Stimulated activated CD4-positive, alpha-beta T cell treated with anti-CD3 and anti-CD28 coated beads, Interleukin-2, amount 100 ng/mL, for 4 hours (primary cell): ENCODE measurements around the gene SUGCT.

Experiments
- DNase-seq: peaks from one replicate; pipeline ENCODE4 v3.0.0-alpha.2; 2020; ENCODE audit warnings: low read depth

The SUGCT gene

DNA sequence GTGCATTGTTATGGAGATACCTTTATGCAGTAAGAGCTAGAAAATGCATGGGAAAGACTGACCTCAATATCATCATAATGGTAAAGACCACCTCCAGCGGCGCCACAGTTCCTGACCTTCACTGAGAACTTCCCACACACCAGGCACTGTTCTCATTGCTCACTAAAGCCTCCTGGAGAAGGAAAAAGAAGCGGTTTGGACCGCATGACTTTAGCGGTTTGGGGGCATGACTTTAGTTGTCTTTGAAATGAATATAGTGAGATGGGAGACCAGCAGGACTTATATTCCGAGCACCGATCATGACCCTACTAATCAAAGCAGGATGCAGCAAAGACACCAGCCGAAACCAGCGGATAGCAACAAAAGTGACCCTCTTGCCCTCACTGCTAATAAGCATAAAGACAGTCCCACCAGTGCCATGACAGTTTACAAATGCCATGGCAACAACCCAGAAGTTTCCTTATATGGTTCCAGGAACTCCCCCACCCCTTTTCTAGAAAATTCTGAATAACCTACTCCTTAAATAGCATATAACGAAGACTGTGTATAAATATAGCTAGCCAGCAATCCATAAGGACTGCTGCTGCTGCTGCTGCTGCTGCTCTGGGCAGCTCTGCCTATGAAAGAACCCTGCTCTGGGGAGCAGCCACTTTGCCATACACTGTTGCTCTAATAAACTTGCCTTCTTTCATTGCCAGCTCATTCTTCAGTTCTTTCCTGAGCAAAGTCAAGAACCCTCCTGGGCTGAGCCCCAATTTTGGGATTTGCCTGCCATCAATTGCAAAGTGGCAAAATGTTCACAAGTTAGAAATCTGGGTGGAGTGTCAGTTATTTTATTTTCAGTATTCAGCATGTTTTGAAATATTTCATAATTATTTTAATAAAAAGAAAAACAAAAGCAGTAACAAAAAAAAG, 694.1 kb downstream of the SUGCT start:
- DNase-seq = no peak

DNA sequence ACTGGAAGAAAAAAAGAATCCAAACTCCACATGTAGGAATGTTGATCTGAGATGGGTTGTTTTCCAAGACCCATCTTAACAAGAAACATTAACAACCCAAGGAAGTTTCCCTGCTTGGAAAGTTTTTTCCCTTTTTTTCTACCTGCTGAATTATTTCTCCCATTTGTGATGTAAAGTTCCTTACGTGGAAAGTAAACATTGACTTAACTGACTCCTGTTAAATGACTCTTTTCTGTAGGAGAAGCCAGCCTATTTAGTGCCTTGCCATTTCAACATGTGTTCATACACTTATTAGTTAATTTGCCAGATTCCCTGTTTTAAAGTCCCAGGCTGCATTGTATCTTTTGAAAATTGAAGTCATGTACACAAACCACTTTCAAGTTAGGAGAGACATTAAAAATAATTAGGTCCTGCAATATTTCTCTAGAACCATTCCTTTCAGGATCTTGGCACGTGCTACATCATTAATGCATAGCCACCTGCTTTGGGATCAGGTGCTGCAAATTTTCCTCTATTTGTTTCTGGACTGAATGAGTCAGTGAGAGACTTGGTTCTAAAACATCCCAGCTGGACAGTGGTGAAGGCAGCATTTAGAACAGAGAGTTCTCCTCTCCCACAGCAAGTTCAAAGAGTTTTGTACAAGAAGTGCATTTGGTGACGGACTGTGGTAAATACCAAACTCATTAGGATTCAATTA, 698.5 kb downstream of the SUGCT start:
- no peak for DNase-seq

DNA sequence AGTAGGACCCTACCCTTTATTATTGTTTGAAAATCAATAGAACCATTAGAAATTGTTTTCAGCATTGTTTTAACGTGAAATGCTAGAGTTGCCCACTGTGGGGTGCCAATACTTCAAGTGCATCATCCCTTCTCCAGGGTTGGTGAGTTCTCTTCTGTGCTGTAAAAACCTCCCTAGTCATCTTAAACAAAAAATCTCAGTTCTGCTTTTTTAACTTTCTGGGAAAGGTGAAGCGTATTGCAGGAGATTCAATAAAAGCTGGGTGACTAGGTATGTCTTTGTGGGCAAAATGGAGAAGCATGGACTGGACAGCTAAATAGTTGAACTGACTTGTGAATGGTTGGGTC, 699.1 kb downstream of the SUGCT start:
- no peak for DNase-seq

DNA sequence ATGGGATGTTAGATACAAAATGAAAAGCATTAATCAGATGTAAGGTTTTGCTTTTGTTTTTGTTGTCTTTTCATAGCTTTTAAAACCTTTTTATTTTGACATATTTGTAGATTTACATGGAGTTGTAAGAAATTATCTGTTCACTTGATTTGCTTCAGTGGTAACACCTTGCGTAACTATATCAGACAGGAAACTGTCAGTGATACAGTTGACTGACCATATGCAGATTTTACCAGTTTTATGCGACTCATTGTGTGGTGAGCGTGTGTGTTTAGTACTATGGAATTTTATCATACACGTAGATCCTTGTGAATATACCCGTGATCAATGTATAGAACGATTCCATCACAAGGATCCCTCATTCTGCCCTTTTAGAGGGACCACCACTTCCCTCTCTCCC, 701.4 kb downstream of the SUGCT start:
- DNase-seq = no peak

DNA sequence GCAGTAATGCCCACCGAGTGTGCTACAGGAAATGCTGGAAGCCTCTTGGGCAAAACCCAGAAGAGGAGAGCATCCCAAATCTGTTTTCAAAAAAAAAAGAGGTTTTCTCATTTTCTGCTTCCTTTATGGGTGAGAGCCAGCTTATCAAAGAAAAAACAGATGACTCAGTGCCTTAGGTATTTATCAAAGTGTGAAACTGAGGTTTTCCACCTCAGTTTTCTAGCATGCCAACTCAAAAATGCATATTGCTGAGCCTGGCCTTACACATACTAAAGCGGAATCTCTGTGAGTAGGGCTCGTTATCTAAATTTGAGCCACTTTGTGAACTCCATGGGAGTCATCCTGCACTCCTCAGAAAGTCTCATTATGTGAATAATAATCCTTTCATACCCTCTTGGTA, 705.1 kb downstream of the SUGCT start:
- DNase-seq = no peak

DNA sequence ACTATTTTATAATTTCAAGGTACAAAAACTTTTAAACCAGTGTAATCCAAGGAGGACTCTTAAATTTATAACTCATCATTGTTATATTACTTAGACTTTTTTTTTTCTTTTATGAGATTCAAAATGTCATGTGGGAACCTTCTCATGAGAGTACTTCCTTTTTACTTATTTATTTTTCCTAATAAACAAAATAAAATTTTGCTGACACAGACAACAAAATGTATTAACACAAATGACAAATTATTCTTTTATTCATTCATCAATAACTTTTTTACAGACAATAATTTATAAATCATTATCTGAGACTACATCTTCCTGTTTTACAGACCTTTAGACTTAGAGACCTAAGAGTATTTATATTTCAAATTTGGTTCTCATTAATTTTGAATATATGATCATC, 706.2 kb downstream of the SUGCT start:
- DNase-seq = no peak

DNA sequence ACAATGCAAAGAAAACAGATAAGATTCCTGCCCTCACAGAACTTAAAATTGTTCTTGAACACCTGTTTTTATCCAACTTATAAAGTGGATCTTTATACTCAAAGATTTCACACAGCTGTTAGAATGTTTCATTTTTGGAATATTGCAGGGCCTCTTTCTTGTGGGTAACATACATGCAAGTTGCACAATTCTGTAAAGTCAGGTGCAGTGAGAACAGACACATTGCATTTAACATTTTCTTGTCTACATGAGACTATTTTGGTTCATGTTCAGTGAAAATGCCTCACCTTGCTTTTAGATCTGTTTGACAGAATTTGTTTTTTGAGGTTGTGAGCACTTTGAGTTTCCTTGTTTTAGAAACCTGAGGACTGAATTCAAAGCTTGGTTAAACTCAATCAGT, 707.8 kb downstream of the SUGCT start:
- no peak for DNase-seq

DNA sequence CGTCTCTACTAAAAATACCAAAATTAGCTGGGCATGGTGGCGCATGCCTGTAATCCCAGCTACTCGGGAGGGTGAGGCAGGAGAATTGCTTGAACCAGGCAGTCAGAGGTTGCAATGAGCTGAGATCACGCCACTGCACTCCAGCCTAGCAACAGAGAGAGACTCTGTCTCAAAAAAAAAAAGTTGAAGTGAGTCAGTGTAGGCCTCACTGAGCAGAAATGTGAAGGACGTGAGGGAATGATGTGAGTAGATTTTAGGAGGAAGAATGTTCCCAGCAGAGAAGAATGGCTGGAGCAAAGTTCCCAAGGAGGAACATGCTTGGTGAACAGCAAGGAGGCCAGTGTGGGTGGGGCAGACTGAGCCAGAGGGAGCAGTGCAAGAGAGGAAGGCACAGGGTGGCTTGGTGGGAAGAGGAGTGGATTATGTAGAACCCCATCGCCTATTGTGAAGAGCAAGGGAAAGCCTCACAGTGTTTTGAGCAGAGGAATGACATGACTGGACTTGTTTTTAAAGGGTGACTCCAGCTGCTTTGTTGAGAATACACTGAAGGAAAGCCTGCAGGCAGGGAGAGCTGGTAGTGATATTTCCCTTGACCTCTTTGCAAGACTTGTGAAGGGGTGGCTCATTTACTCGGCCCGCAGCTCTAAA, 708.7 kb downstream of the SUGCT start:
- no peak for DNase-seq

DNA sequence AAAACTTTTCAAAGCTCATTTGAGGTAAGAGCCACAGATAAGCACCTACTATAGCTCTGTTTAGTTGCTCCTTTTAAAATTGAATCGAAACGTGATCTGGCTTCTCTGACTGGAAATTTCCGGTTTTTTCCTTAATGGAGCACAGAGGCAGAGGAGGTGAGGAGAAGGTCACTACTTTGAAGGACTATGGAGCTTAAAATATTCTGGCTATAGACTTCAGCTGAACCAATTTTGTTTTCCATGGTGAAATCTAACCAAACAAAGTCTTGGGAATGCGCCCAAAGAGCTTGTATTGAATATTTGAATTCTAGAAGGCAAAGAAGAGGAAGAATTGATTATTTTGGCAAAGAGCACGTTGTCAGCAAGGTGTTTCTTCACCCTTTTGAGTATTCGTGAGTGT, 711.1 kb downstream of the SUGCT start:
- DNase-seq = no peak

DNA sequence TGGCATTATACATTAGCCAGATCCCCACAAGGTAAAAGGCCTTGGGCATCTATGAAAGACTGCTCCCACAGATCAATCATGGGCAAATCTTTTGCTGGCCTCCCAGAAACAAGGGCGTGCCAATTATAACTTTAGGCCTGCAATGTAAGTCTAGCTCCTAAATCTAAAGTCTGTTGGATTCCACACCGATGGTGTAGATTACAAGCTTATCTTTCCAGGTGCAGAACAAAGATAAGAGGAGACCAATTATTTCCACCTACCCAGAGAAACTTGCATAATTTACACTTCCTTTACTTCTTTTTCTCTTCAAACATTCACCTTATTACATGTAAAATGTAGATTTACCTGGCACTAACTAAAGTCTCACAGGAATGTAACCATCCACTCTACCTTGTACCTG, 713.1 kb downstream of the SUGCT start:
- DNase-seq = no peak

DNA sequence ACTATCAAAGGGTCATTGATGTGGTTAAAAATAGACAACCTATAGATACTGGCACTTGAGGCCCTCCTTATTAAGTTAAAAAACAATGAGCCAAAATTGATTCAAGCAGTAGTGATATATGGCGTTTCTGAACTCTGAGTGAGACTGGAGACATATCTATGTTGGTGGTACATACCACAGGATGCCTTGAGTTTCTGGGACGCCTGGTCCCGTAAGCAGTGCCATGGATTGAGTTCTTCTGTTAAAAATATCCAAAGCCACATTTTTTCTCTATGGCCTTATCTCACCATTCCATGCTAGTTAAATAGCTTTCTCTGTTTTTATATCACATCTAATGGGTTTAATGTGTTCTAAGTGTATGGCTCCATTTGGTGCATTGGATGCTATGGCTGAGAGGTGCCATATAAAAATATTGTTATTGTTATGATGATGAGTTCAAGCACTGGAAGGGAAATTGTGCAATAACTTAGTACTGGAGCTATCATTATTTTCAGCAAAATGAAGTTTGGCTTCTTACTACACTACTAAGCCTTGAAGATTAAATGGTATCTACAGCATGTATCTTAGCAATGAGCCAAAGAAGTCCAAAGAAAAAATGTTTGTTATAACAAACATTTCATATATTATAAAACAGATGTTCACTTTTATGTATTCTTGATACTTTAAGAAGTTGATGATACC, 713.9 kb downstream of the SUGCT start:
- DNase-seq = no peak

DNA sequence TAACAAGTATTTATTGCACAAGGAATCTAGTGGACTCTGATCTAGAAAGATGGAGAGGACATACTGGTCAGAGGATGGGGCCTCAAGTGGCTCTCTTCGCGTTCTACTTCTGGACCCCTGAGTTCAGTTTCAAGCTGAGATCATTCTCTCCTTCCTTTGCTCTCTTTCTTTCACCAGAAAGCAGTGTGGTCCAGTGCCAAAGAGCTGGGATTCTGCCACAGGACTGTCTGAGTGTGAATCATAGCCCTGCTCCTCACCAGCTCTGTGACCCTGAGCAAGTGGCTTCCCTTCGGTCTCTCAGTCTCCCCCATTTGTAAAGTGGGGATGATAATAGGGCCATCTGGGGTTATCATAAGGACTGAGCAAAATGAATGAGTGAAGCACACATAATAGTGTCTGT, 715.2 kb downstream of the SUGCT start:
- no peak for DNase-seq

DNA sequence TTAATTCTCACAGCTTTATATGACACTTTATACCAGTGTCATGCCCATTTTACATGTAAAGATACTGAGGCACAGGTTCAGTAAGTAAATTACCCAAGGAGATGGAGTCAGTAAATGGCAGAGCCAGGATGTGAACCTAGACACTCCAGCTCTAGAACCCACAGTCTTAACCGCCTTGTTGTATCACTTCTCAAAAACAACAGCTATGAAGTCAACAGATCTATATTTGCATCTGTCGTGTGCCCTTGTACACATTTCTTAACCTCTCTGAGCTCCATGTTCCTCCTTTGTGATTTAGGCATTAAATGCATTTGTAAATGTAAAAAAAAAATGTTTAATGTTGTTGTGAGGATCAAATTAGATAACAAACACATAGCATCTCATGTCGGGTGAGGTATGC, 716.2 kb downstream of the SUGCT start:
- DNase-seq = no peak

DNA sequence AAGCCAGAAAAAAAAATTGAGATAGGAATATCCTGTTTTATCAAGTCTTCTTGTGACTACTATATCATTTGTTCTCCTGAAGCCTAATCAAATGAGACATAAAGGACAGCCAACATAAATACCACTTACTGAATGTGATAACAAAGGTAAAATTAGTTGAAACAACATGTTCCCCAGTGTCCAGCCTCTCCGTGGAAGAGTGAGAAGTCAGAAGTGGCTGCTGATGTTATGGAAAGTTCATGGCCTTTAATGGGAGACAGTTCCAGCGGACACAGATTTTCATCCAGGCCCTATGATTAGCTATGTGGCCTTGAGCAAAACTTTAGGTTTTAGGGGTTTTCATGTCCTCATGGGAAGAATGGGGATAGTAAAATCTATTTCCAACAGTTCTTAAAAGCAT, 724.3 kb downstream of the SUGCT start:
- DNase-seq = no peak

DNA sequence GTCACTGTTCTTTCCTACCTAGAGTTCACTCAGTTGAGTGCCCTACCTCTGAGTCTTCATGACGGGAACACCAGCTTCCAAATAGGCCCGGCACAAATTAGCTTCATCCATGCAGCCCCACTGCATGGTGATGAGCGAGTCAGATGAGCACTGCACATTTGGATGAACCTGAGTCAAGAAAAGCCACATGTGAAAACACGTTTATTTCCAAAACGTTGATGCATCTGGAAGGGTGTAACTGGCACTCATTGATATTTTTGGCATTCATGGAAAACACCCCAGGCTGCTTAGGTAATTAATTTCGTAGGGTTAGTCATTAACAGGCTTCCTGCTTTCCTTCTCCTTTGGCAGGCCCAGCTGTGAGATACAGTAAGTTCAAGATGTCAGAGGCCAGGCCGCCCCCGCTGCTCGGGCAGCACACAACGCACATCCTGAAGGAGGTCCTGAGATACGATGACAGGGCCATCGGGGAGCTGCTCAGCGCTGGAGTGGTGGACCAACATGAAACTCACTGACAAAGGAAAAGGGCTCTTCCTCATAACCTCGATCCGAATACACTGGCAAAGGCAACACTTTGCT, 725.2 kb downstream of the SUGCT start:
- no peak for DNase-seq

DNA sequence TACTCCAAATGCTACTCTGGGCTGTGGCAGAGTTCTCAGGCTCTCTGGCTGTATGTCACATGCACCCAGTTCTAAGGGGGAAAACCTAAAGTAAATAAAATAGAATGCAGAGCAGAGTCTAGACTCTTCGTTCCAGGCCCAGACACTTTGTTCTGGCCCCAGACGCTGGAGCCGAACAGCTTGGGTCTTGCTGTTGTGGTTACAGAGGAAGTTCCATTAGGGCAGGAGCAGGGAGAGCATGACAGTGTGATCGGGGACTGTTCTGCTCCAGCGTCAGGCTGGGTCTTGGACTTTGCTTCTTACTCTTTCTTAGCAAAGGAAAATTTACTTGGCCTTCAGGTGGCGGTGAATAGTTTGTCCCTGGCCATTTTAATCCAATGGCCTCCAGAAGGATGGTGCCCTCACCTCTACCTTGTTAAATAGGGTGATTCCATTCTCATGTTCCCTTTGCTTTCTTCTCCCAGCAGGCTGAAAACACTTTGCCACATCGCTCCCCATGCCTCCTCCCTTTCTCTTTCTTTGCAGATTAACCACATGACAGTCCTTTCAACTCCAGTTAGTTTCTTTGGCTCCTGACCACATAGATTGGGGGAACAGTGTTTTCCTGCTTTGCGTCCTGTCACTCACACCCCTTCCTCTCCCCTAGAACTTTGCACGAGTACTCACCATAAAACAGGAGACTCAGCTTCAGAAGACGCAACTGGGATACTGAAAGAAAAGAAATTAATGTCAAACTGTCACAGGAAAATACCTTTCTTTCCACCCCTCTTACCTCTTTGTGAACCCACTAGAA, 730.8 kb downstream of the SUGCT start:
- DNase-seq = no peak

DNA sequence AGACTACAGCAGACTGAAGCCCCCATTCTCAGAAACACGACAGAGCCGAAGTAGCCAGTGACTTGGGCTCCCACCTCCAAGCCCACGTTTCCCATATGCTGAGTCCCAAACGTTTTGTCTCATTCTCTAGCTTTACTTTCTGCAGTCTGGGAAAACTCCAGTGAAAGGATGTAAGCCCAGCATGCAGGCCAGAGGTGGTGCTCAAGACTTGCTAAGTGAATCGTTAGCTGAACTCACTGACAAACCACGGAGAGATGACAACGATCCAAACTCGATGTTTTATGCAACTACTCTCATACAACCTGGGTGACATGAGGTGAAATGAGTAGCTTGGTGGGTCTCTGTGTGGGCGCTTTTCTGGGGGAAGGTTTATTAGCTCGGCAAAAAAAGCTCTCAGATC, 731.8 kb downstream of the SUGCT start:
- no peak for DNase-seq

DNA sequence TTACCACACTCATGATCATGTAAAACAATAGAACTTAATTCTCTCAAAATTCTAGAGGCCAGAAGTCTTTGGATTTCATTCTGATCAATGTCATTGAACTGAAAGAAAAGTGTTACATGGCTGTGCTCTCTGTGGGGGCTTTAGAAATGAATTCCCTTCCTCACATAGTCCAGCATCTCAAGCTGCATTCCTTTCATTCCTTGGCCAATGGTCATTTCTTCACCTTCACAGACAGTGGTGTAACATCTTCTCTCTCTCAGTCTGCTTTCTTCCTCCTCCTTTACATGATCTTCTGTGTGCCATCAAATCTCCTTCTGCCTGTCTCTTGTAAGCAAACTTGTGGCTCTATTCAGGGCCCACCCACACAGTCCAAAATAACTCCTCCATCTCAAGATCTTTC, 735.3 kb downstream of the SUGCT start:
- no peak for DNase-seq

DNA sequence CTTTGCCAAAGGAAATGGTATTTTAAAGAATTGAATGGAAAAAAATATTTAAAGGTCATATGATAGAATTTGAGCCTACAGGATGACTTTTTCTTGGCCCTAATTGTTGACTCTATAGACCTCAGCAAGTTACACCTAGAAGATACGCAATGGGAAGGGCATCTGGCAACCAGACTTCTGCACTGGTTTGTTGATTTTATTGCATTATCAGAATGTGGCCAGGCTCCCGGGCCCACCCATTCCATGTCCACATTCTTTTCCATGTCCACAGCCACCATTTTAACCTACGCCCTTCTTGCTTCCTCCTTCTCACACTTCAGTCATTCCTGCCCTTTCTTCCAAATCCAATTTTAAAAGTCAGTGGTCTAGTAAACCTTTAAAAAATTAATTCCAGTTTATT, 738.4 kb downstream of the SUGCT start:
- no peak for DNase-seq

DNA sequence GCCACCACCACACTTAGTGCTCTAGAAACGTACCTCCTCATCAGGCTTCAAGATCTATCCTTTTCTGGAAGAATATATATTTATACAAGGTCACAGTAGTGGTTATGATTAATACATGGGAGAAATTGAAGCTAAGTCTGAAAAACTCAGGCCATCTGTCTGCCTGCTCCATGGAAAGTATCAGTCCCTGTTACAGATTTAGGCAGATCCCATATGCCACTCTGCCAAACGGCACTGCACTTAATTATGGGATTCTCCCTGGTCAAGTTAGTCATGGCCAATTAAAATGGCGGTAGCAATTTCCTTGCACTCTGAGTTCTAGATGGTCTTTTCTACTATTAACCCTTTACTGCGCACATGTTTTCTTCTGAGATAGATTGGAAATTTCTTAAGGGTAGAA, 740.0 kb downstream of the SUGCT start:
- DNase-seq = no peak

DNA sequence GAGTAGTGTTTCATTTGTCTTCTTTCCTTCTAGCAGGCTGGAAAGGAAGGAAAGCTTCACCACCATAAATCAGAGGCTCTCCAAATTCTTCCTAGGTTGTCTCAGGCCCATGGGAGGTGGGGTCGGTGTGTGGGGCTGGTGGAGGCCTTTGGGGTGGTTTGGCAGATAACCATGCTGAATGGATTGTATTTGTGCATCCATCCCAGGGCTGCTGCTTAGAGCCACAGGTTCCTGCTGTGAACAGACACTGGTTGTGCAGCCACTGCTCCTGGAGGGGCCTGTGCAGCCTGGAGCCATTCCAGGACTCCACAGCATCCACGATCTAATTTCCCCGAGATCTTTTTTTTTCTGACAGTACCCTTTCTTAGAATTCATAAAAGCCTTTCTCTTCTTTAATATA, 741.8 kb downstream of the SUGCT start:
- DNase-seq = no peak
